ENCODE measurements around the gene NCKAP5. TPM values are rescaled to one million over a fixed set of nuclear protein-coding genes. Genes with fewer than 3 reads are reported as not detected.
A peak's percentile ranks its signal among the peaks of the same experiment; 100 is the strongest.

Gene NCKAP5
- total RNA-seq, 1 donor from 2014 or later, result 0.87 TPM

DNA sequence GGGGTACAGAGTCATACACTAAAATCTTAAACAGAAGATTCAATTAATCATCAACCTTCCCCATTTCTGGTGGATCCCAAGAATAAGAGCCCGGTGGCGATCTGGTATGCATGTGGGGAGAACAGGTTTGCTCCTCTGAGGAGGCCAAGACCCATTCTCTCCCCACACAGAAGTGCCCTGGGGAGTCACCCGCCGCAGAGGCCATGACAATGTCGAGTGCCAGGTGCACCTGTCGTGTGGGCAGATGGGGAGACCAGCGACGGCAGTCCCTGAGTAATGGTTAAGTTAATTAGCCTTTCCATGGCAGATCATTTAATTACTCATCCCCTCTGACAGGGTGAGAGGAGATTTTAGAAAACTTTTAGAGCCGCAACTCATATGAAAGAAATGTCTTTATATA, 345.0 kb downstream of the NCKAP5 start:
- Mint-ChIP-seq H3K27ac (ENCODE audit: unreplicated experiment) (no peak overlapping the region), H3K4me1 (ENCODE audit: low read depth) (no peaks in the 10 kb centered on the region), H3K36me3 (ENCODE audit: low read depth) (no peaks in the 10 kb centered on the region), H3K4me3 (ENCODE audit: unreplicated experiment) (no peak overlapping the region), H3K27me3 (ENCODE audit: low read depth) (no peaks in the 10 kb centered on the region), H3K9me3 (ENCODE audit: low read depth) (no peaks in the 10 kb centered on the region)
- DNase-seq (ENCODE audit: low spot score), result no peak
- TF ChIP-seq, protein P1, sequence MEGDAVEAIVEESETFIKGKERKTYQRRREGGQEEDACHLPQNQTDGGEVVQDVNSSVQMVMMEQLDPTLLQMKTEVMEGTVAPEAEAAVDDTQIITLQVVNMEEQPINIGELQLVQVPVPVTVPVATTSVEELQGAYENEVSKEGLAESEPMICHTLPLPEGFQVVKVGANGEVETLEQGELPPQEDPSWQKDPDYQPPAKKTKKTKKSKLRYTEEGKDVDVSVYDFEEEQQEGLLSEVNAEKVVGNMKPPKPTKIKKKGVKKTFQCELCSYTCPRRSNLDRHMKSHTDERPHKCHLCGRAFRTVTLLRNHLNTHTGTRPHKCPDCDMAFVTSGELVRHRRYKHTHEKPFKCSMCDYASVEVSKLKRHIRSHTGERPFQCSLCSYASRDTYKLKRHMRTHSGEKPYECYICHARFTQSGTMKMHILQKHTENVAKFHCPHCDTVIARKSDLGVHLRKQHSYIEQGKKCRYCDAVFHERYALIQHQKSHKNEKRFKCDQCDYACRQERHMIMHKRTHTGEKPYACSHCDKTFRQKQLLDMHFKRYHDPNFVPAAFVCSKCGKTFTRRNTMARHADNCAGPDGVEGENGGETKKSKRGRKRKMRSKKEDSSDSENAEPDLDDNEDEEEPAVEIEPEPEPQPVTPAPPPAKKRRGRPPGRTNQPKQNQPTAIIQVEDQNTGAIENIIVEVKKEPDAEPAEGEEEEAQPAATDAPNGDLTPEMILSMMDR (IDR thresholded peaks at IDR 0.05), result no peak

GRCh38 chr2:133221398-133221797, 346.9 kb downstream of the NCKAP5 start:
- Mint-ChIP-seq H3K36me3 (ENCODE audit: low read depth) (no peaks in the 10 kb centered on the region), H3K4me3 (ENCODE audit: unreplicated experiment) (no peak overlapping the region), H3K9me3 (ENCODE audit: low read depth) (no peaks in the 10 kb centered on the region), H3K4me1 (ENCODE audit: low read depth) (no peaks in the 10 kb centered on the region), H3K27me3 (ENCODE audit: low read depth) (no peaks in the 10 kb centered on the region), H3K27ac (ENCODE audit: unreplicated experiment) (no peak overlapping the region)
- DNase-seq (ENCODE audit: low spot score), result no peak
- TF ChIP-seq, protein P1 (IDR thresholded peaks at IDR 0.05), result no peak

GRCh38 chr2:133218204-133218603, 350.1 kb downstream of the NCKAP5 start:
- H3K27ac Mint-ChIP-seq (ENCODE audit: unreplicated experiment), result no peak overlapping the region
- no peaks in the 10 kb centered on the region for H3K27me3 Mint-ChIP-seq (ENCODE audit: low read depth)
- no peak overlapping the region for H3K4me3 Mint-ChIP-seq (ENCODE audit: unreplicated experiment)
- H3K9me3 Mint-ChIP-seq (ENCODE audit: low read depth), result peaks cover 3% of the 10 kb centered on the region
- H3K36me3 Mint-ChIP-seq (ENCODE audit: low read depth), result no peaks in the 10 kb centered on the region
- TF ChIP-seq, protein P1 (IDR thresholded peaks at IDR 0.05), result no peak
- DNase-seq (ENCODE audit: low spot score), result no peak
- H3K4me1 Mint-ChIP-seq (ENCODE audit: low read depth), result peaks cover 8% of the 10 kb centered on the region

DNA sequence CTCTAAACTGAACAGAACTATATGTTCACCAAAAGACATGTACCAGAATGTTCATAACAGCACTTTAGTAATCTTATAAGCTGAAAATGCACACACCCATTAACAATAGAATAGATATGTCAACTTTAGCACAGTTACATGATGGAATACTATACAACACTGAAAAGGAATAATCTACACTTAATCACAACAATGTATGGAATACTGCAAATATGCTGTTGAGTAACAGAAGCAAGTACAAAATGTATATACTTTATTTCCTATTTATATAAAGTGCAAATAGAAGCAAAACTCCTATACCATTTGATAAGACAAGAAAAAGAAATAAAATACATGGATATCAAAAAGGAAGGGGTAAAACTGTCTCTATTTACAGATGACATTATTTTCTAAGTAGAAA, 352.8 kb downstream of the NCKAP5 start:
- TF ChIP-seq, protein P1 (IDR thresholded peaks at IDR 0.05), result no peak
- peaks cover 3% of the 10 kb centered on the region for H3K9me3 Mint-ChIP-seq (ENCODE audit: low read depth)
- no peaks in the 10 kb centered on the region for H3K27me3 Mint-ChIP-seq (ENCODE audit: low read depth)
- DNase-seq (ENCODE audit: low spot score), result no peak
- no peak overlapping the region for H3K27ac Mint-ChIP-seq (ENCODE audit: unreplicated experiment)
- H3K4me1 Mint-ChIP-seq (ENCODE audit: low read depth), result peaks cover 18% of the 10 kb centered on the region
- no peak overlapping the region for H3K4me3 Mint-ChIP-seq (ENCODE audit: unreplicated experiment)
- no peaks in the 10 kb centered on the region for H3K36me3 Mint-ChIP-seq (ENCODE audit: low read depth)

- Mint-ChIP-seq H3K27me3 (ENCODE audit: low read depth) (no peaks in the 10 kb centered on the region), H3K9me3 (ENCODE audit: low read depth) (peaks cover 3% of the 10 kb centered on the region), H3K27ac (ENCODE audit: unreplicated experiment) (peak overlapping the region; percentile 65), H3K4me3 (ENCODE audit: unreplicated experiment) (no peak overlapping the region), H3K4me1 (ENCODE audit: low read depth) (peaks cover 18% of the 10 kb centered on the region), H3K36me3 (ENCODE audit: low read depth) (no peaks in the 10 kb centered on the region)
- TF ChIP-seq, protein P1 (IDR thresholded peaks at IDR 0.05), result no peak
- no peak for DNase-seq (ENCODE audit: low spot score)
These were observed 354.6 kb downstream of the NCKAP5 start for GRCh38 chr2:133213651-133214050.

Measured in chondrocyte (in vitro differentiated cells).